ENCODE data around the gene TALDO1.

GRCh38 chr11:699116-699508, 48.2 kb upstream of the TALDO1 start:
- no peak for TF ChIP-seq CTCF (IDR thresholded peaks at IDR 0.05; ENCODE audit: poor library complexity)
- TF ChIP-seq EZH2 (IDR thresholded peaks at IDR 0.05; ENCODE audit: borderline replicate concordance), result no peak
